HK-2 (cell line): ENCODE measurements around the gene SNORC.
A peak's percentile ranks its signal among the peaks of the same experiment; 100 is the strongest.

Experiments
- DNase-seq: peaks from one replicate; pipeline ENCODE4 v3.0.0-alpha.2; 2018; ENCODE audit not compliant: unreplicated experiment

The SNORC gene

DNA sequence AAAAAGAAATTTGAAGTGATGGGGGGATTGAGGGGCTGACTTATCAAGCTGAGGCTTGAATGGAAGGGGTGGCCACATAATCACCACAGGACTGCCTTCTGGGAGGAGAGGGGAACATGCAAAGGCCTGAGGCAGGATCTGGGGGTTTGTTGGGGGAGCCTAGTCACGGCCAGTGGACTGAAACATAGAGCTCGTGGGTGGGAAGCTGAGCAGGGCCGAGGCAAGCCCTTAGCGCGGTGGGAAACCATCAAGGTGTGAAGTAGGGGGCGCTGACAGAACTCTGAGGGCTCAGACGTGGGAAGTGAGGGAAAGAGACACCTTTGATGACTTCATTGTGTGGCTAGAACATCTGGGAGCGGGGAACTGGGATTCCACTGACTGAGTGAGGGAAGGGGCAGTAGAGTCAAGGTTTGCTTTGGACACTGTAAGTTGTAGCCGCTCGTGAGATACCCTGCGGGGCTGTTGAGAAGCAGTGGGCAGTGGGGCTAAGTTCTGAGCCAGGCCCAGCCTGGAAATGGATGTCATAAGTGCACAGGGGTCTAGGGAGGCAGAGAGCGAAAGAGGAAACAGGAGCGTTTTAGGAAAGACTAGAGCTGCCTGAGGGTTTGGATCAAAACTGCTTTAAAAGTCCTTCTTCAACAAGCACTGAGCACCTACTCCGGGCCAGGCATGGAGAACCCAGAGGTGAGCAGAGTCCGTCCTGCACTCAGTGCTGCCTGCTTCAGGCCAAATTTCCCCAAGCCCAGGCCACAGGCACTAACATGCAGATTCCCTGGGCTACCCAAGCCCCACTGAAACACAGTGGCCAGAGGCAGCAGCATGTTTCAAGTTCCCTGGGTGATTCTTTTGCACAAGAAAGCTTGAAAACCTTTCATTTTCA lies 686 bp upstream of the SNORC start:
- DNase-seq, result no peak

GRCh38 chr2:232870766-232871371 lies 805 bp downstream of the SNORC start:
- no peak for DNase-seq

- no peak for DNase-seq
These were observed 1.4 kb downstream of the SNORC start for GRCh38 chr2:232871418-232871834.

- DNase-seq, result no peak
These were observed 2.0 kb downstream of the SNORC start for GRCh38 chr2:232871835-232872736.

GRCh38 chr2:232872826-232873225 lies 2.8 kb downstream of the SNORC start:
- DNase-seq, result no peak

DNA sequence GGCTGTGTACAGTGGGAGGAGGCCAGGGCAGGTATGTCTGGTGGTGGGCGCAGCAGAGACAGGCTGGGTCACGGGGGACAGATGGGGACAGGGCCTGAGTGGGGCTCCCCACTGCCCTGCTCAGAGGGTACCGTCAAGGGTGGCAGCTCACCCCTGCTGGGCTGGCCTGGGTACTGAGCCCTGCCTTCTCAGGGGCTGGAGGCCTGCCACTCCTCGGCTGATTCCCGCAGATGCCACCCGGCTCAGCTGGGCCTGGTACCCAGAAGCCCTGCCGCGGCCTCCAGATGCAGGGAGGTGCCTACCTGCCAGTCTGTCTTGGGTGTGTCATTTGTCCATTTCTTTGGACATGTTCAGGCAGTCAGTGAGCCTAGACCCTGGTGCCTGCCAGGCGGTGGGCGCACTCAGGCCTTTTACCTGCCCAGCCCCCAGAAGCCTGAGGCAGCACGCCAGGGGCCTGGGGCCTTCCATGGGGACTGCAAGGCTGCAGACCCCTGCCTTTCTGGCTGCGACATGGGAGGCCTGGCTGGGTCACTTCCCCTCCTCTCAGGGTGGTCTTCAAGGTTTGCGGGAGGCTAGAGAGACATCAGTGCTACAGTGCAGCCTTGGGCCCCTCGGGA lies 3.3 kb downstream of the SNORC start:
- no peak for DNase-seq

- no peak for DNase-seq
These were observed 4.0 kb downstream of the SNORC start for GRCh38 chr2:232873909-232874641.

DNA sequence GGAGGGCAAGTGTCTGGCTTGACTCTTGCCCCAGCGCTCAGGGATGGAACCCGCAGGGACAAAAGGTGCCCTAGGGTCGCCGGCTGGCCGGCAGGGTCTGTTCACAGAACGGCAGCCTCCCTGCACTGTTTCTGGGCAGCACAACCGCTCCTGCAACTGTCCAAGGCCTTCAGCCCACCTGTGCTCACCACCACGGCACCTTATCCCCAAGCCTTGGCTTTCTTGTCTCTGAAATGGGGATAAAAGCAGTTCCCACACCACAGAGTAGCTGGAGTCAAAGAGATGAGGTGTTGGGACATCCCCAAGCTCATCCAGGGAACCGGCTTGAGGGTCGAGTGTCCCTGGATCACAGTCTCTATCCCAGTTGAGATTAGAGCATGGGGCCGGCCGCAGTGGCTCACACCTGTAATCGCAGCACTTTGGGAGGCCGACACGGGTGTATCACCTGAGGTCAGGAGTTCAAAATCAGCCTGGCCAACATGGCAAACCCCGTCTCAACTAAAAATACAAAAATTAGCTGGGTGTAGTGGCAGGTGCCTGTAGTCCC lies 4.7 kb downstream of the SNORC start:
- no peak for DNase-seq

DNA sequence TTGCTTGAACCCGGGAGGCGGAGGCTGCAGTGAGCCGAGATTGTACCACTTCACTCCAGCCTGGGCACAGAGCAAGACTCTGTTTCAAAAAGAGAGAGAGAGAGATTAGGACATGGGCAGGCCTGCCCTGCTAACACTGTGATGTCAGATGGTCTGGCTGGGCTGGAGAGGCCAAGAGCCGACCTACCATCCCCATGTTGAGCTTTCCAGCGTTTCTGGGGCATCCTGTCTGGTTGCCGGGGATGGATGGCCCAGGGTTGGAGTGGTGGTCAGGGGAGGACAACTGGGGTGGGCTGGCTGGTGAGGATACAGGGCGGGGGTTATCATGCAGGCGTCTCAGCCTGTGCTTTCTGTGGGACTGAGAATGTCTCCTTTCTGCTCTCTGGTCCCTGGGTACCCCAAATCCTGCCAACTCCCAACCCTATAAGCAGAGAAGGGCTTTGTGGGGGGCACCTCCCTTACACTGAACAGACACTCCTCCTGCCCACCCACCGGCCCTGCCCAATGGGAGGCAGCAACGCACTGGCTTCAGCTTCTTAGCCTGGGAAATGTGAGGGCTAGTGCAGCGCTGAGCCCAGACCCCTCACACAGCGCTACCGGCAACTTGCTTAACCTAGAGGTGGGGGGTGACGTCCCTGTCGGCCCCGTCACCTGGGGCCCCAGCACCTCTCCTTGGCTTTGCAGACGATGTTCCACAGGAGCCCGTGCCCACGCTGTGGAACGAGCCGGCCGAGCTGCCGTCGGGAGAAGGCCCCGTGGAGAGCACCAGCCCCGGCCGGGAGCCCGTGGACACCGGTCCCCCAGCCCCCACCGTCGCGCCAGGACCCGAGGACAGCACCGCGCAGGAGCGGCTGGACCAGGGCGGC lies 5.4 kb downstream of the SNORC start:
- no peak for DNase-seq

GRCh38 chr2:232876161-232876977 lies 6.3 kb downstream of the SNORC start:
- DNase-seq, result peak; percentile 32

DNA sequence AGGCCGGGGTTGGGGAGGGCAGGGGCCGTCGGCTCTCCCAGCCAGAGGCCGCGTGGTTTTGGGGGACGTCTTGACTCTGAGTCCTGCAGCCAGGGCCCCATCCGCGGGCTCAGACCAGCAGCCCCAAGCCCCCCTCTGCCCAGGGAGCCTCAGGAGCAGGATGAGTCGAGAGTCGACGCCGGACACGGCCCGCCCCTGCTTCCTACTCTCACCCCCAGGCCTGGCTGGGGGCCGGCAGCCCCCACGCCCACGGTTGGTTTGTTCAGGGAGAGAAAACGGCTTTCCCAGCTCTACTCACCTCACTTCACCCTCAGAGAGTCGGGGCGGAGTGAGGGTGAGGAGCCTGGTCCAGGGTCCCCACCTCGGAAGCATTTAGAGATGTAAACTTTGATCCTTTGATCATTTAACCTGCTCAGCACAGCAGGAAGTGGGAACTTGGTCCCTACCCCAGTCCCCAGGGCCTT lies 6.9 kb downstream of the SNORC start:
- no peak for DNase-seq

- DNase-seq, result no peak
These were observed 8.0 kb downstream of the SNORC start for GRCh38 chr2:232877940-232878511.

- no peak for DNase-seq
These were observed 9.0 kb downstream of the SNORC start for GRCh38 chr2:232878855-232879617.

DNA sequence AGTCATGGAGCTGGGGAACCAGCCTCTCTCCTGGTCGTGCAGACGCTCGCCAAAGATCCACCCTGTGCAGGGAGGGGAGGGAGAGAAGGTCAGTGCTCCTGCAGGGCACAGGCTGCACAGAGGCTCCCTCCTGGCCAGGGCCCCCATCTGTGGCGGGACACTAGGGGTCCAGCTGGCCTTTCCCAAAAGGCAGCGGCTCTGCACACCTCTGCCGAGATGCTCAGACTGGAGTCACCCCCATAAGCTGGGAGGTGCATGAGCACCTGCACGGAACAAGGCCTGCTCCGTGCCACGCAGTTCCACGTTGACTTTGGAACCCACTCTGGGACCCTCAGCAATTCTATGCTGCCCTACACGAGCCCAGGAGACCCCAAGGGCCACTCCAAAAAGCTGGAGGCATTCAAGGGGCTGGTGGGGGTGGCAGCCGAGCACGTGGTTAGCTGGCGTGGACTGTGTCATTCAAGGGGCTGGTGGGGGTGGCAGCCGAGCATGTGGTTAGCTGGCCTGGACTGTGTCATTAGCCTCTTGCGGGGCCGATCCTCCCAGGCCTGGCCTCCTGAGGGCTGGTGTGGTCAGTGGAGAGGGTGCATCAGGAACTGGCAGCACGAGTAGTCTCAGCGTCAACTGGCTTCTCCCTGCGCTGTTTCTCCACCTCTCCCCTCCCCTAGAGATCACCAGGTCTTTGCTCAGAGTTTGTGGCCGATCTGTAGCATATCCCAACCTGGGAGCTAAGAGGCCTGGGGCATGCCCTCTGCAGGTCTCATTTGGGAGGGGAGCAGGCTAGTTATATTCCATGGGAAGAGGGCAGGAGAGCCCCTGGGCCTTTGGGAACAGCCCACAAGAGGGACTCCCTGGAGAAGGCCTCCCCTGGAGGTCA lies 9.8 kb downstream of the SNORC start:
- no peak for DNase-seq

- DNase-seq, result no peak
These were observed 10.8 kb downstream of the SNORC start for GRCh38 chr2:232880764-232881351.

DNA sequence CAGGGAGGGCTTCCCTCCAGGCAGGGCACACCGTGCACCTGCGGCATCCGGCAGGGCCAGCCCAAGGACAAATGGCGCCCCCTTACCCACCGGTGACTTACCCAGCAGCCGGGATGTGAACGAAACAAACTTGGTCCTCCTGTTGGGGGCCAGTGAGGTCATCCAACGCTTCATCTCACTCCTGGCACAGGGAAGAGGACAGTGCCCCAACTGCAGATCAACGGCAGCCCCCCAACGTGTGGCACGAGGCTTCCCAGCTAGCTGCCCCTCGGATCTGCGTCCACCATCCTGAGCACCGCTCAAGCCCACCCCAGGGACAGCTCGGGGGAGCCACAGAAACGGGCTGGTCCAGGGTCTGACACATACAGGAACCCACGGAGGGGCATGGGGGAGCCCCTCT lies 12.0 kb downstream of the SNORC start:
- DNase-seq, result no peak
